ENCODE data around the gene RBMXL3. TPM values are rescaled to one million over a fixed set of nuclear protein-coding genes. Genes with fewer than 3 reads are reported as not detected.
A peak's percentile ranks its signal among the peaks of the same experiment; 100 is the strongest.

Gene RBMXL3
- not detected for total RNA-seq
- long read RNA-seq: 0 reads

DNA sequence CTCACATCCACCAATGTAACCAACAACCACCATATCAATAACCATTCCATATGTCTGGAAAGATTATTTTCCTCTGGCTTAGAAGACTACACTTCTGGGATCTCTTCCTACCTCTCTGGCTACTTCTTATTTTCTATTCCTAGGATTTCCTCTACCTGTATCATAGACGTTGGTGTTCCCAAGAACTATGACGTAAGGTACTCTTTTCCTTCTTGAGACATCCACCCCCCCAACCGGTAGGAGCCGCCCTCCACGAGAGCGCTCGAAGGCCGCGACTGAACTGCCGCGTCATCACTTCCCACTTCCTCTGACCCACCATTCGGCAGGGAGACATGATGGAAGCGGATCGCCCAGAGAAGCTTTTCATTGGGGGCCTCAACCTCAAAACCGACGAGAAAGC is at the start of gene RBMXL3:
Gene RBMXL3 (plus strand): TSS at position 301 of the 400 bp plus-strand sequence. CDS start 32 bp downstream, at position 333.
- DNase-seq: no peak
- no peaks in the 10 kb centered on the region for H3K4me1 ChIP-seq
- no peaks in the 10 kb centered on the region for H3K36me3 ChIP-seq

GRCh38 chrX:115142057-115142456 is 47.2 kb upstream of the RBMXL3 start:
- intact Hi-C loops (cut with DNase I): no loop called here
- Histone ChIP-seq H3K36me3 (no peaks in the 10 kb centered on the region), H3K27me3 (ENCODE audit: low read depth) (no peaks in the 10 kb centered on the region), H3K27ac (no peak overlapping the region), H3K4me3 (no peak overlapping the region), H3K9me3 (no peaks in the 10 kb centered on the region), H3K4me1 (no peaks in the 10 kb centered on the region)
- DNase-seq: no peak
- no peak for TF ChIP-seq CTCF (IDR thresholded peaks at IDR 0.05)
- no peak for ATAC-seq

More for the DNA sequence above, at the start of gene RBMXL3:
- H3K27ac ChIP-seq: no peak within 1 kb of the TSS
- no peak for ATAC-seq
- no peaks in the 10 kb centered on the region for H3K9me3 ChIP-seq
- TF ChIP-seq CTCF (IDR thresholded peaks at IDR 0.05): no peak
- H3K4me3 ChIP-seq: no peak within 1 kb of the TSS
- H3K27me3 ChIP-seq (ENCODE audit: low read depth): no peaks in the 10 kb centered on the region
- intact Hi-C loops (cut with DNase I): no loop called here

DNA sequence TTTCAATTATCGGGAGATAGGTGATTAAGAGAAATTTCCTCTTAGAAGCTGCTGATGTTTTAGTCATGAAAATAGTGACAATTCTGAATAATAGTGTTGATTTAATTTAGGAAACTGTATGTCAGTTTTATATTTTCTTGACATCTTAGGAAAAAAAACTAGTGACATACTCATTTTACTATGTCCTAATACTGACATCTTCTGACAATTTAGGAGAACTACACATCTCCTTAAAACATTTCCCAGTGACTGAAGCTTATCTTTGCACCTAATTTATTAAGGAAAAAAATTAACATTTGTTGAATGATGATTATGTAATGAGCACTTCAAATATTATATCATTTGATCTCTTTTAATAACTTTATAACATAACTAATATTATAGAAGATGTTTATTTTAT is 42.0 kb upstream of the RBMXL3 start:
- no peak for DNase-seq
- no peaks in the 10 kb centered on the region for H3K9me3 ChIP-seq
- no peaks in the 10 kb centered on the region for H3K27me3 ChIP-seq (ENCODE audit: low read depth)
- peak; percentile 42 for TF ChIP-seq CTCF (IDR thresholded peaks at IDR 0.05)
- intact Hi-C loops (cut with DNase I): no loop called here
- ATAC-seq: no peak
- H3K36me3 ChIP-seq: no peaks in the 10 kb centered on the region
- no peak overlapping the region for H3K27ac ChIP-seq
- no peaks in the 10 kb centered on the region for H3K4me1 ChIP-seq
- no peak overlapping the region for H3K4me3 ChIP-seq

- ATAC-seq: no peak
- no peaks in the 10 kb centered on the region for H3K36me3 ChIP-seq
- TF ChIP-seq CTCF (IDR thresholded peaks at IDR 0.05): no peak
- H3K4me3 ChIP-seq: no peak overlapping the region
- no peak for DNase-seq
- H3K4me1 ChIP-seq: no peaks in the 10 kb centered on the region
- H3K9me3 ChIP-seq: no peaks in the 10 kb centered on the region
- H3K27ac ChIP-seq: no peak overlapping the region
- intact Hi-C loops (cut with DNase I): no loop called here
- H3K27me3 ChIP-seq (ENCODE audit: low read depth): no peaks in the 10 kb centered on the region
Observed at GRCh38 chrX:115173181-115173580, 16.0 kb upstream of the RBMXL3 start.

DNA sequence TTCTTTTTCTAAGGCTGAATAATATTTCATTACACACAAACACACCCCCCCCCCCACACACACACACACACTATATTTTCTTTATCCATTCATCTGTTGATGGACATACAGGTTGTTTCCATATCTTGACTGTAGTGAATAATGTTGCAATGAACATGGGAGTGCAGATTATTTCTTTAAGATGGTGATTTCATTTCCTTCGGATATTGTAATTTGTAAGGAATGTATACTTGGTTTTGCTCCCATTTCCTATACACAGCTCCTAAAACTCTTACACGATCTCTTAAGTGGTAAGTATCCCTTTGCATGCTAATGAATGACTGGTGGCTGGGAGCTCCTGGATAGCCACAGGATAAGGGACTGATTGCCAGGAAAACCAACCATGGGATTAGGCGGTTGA is 14.7 kb upstream of the RBMXL3 start:
- intact Hi-C loops (cut with DNase I): no loop called here
- ATAC-seq: no peak
- DNase-seq: no peak

More for the DNA sequence above, 14.7 kb upstream of the RBMXL3 start:
- Histone ChIP-seq H3K4me3 (no peak overlapping the region), H3K27ac (no peak overlapping the region), H3K9me3 (no peaks in the 10 kb centered on the region), H3K4me1 (no peaks in the 10 kb centered on the region), H3K36me3 (no peaks in the 10 kb centered on the region), H3K27me3 (ENCODE audit: low read depth) (no peaks in the 10 kb centered on the region)
- TF ChIP-seq CTCF (IDR thresholded peaks at IDR 0.05): no peak

All from lower lobe of right lung (tissue), 2 donors.